RPMI7951 (cell line): ENCODE measurements around the gene TESK1. TPM values are rescaled to one million over a fixed set of nuclear protein-coding genes. Genes with fewer than 3 reads are reported as not detected.
A peak's percentile ranks its signal among the peaks of the same experiment; 100 is the strongest.
"Not testable (repeated sequence)": the region's sequence is repeated elsewhere in the genome, so short reads cannot be mapped to it uniquely, and the experiment has no call there.

ENCODE experiments used
- DNase-seq: peaks from one replicate; pipeline ENCODE4 v3.0.0-alpha.2; 2012; ENCODE audit warnings: low read depth
- total RNA-seq: library from RNA; depleted of rRNA; stranded (reverse); fragments of >200 nt; shearing (Covaris generic); gene quantifications from 2 replicates; pipeline ENCODE4 v1.2.3, GENCODE V29; 2014

Gene TESK1
- total RNA-seq, 1 experiment from 2014 or later = 5.5 TPM

GRCh38 chr9:35579659-35580227 is 25.3 kb upstream of the TESK1 start:
- not testable (repeated sequence) for DNase-seq

GRCh38 chr9:35583521-35583920 is 21.5 kb upstream of the TESK1 start:
- not testable (repeated sequence) for DNase-seq

- DNase-seq = not testable (repeated sequence)
These were observed 20.4 kb upstream of the TESK1 start for GRCh38 chr9:35584681-35585080.

- not testable (repeated sequence) for DNase-seq
These were observed 16.6 kb upstream of the TESK1 start for GRCh38 chr9:35588506-35588905.

- DNase-seq = no peak
These were observed 11.5 kb upstream of the TESK1 start for GRCh38 chr9:35593581-35593980.

GRCh38 chr9:35594471-35594870 is 10.6 kb upstream of the TESK1 start:
- DNase-seq = no peak

GRCh38 chr9:35596907-35597306 is 8.2 kb upstream of the TESK1 start:
- DNase-seq = not testable (repeated sequence)

- DNase-seq = no peak
These were observed 6.0 kb upstream of the TESK1 start for GRCh38 chr9:35598866-35599590.

- no peak for DNase-seq
These were observed 5.1 kb upstream of the TESK1 start for GRCh38 chr9:35599763-35600604.

- DNase-seq = peak; percentile 51
These were observed 1.5 kb upstream of the TESK1 start for GRCh38 chr9:35603506-35603985.

GRCh38 chr9:35603986-35604577 is 980 bp upstream of the TESK1 start:
- peak; percentile 99 for DNase-seq

GRCh38 chr9:35605351-35606137 is 482 bp downstream of the TESK1 start:
- no peak for DNase-seq

- no peak for DNase-seq
These were observed 1.1 kb downstream of the TESK1 start for GRCh38 chr9:35606138-35606504.

GRCh38 chr9:35606726-35607125 is 1.7 kb downstream of the TESK1 start:
- no peak for DNase-seq

GRCh38 chr9:35608221-35608620 is 3.2 kb downstream of the TESK1 start:
- no peak for DNase-seq

- DNase-seq = no peak
These were observed 4.1 kb downstream of the TESK1 start for GRCh38 chr9:35609001-35609819.

GRCh38 chr9:35609820-35610163 is 4.7 kb downstream of the TESK1 start:
- no peak for DNase-seq

- DNase-seq = peak; percentile 35
These were observed 6.3 kb downstream of the TESK1 start for GRCh38 chr9:35611230-35611797.

- DNase-seq = not testable (repeated sequence)
These were observed 7.0 kb downstream of the TESK1 start for GRCh38 chr9:35612066-35612465.

- DNase-seq = no peak
These were observed 7.8 kb downstream of the TESK1 start for GRCh38 chr9:35612843-35613242.
